Liver (tissue), 9 donors: ENCODE results near the gene SLIT3. TPM values are rescaled to one million over a fixed set of nuclear protein-coding genes. Genes with fewer than 3 reads are reported as not detected.

Source experiments
- DNase-seq: peaks from one replicate; pipeline ENCODE4 v3.0.0-alpha.2; 2017; ENCODE audit warnings: low spot score
- H3K27ac ChIP-seq, 2 donors: one replicate each; pipeline ENCODE4 v1.7.0; 2013; ENCODE audit warnings: inconsistent platforms in 2 of 2, low read length in 2 of 2, control low read depth in 1 of 2, low read depth in 1 of 2, mild to moderate bottlenecking in 1 of 2
- H3K27me3 ChIP-seq, 4 donors: one replicate each; pipeline versions ENCODE4 v1.6.1 to v1.7.0; 2013; ENCODE audit warnings: low read length in 3 of 4, inconsistent platforms in 1 of 4, mild to moderate bottlenecking in 1 of 4, moderate library complexity in 1 of 4; ENCODE audit not compliant: control insufficient read depth in 4 of 4, insufficient read depth in 4 of 4
- H3K36me3 ChIP-seq, 4 donors: one replicate each; pipeline versions ENCODE4 v1.6.1 to v1.7.0; 2013; ENCODE audit warnings: low read length in 3 of 4, mild to moderate bottlenecking in 3 of 4, low read depth in 1 of 4, moderate library complexity in 1 of 4; ENCODE audit not compliant: control insufficient read depth in 4 of 4, insufficient read depth in 3 of 4
- H3K4me1 ChIP-seq, 4 donors: one replicate each; pipeline versions ENCODE4 v1.6.1 to v1.7.0; 2013; ENCODE audit warnings: low read length in 3 of 4, mild to moderate bottlenecking in 3 of 4, moderate library complexity in 1 of 4; ENCODE audit not compliant: control insufficient read depth in 4 of 4, insufficient read depth in 4 of 4
- H3K4me3 ChIP-seq, 3 donors: one replicate each; pipeline versions ENCODE4 v1.6.1 to v1.7.0; 2013; ENCODE audit warnings: low read length in 3 of 3, control low read depth in 1 of 3, low read depth in 1 of 3, mild to moderate bottlenecking in 1 of 3
- H3K9ac ChIP-seq, 2 donors: one replicate each; pipeline ENCODE4 v1.7.0; 2013; ENCODE audit warnings: low read length in 2 of 2, mild to moderate bottlenecking in 2 of 2, moderate library complexity in 2 of 2, control low read depth in 1 of 2, low read depth in 1 of 2
- H3K9me3 ChIP-seq, 4 donors: one replicate each; pipeline versions ENCODE4 v1.6.1 to v1.7.0; 2013; ENCODE audit warnings: low read length in 3 of 4; ENCODE audit not compliant: control insufficient read depth in 4 of 4
- EGR1 ChIP-seq, 2 donors: IDR thresholded peaks; 2 replicates each; pipeline ENCODE4 v1.6.1; 2016 to 2018; ENCODE audit warnings: antibody characterized with exemption in 2 of 2, low read depth in 2 of 2
- FOXA1 ChIP-seq: IDR thresholded peaks from 2 replicates; pipeline ENCODE4 v1.6.1; 2016; ENCODE audit warnings: antibody characterized with exemption
- FOXA2 ChIP-seq: IDR thresholded peaks from 2 replicates; pipeline ENCODE4 v1.6.1; 2016; ENCODE audit warnings: antibody characterized with exemption
- GABPA ChIP-seq, 2 donors: IDR thresholded peaks in 1 of 2; conservative IDR thresholded peaks in 1 of 2; 2 replicates each; pipeline ENCODE4 v1.6.1; 2016; ENCODE audit warnings: antibody characterized with exemption in 2 of 2, mild to moderate bottlenecking in 1 of 2, moderate library complexity in 1 of 2
- HNF4G ChIP-seq: IDR thresholded peaks from 2 replicates; pipeline ENCODE4 v1.6.1; 2016; ENCODE audit warnings: antibody characterized with exemption
- JUND ChIP-seq, 2 donors: IDR thresholded peaks; 2 replicates each; pipeline ENCODE4 v1.6.1; 2016; ENCODE audit warnings: antibody characterized with exemption in 2 of 2
- NR2F2 ChIP-seq: IDR thresholded peaks from 2 replicates; pipeline ENCODE4 v1.6.1; 2016; ENCODE audit warnings: antibody characterized with exemption
- SP1 ChIP-seq: IDR thresholded peaks from 2 replicates; pipeline ENCODE4 v1.6.1; 2018; ENCODE audit warnings: antibody characterized with exemption, mild to moderate bottlenecking
- YY1 ChIP-seq: IDR thresholded peaks from 2 replicates; pipeline ENCODE4 v1.6.1; 2016; ENCODE audit warnings: antibody characterized with exemption, mild to moderate bottlenecking
- WGBS: extraction: QIAGEN DNeasy Blood & Tissue Kit; methylation state at CpG from one replicate; pipeline ENCODE4 v1.1.7; 2013; 5-methylcytosine and 5-hydroxymethylcytosine counted together
- polyA plus RNA-seq, 2 donors: library from polyadenylated mRNA; stranded (reverse) in 1 of 2; unstranded in 1 of 2; fragments of 200-250 nt in 1 of 2; fragments of >200 nt in 1 of 2; fragmentation: Nextera tagmentation in 1 of 2; extraction: Ambion mirVana in 1 of 2; gene quantifications; one replicate each; pipeline versions ENCODE4 v1.2.1 to v1.2.3, GENCODE V29; 2013 to 2015
- total RNA-seq, 2 donors: library from RNA; depleted of rRNA; stranded (reverse); fragments of >200 nt; gene quantifications; one replicate each; pipeline ENCODE4 v1.2.3, GENCODE V29; 2014
- TF ChIP-seq, protein P1 (sequence below): fragments of 150-350 bp; IDR thresholded peaks from 2 replicates; pipeline ENCODE4 v1.5.1; 2017; ENCODE audit warnings: improper control_type of control experiment, low read depth, low read length; ENCODE audit not compliant: missing input control
- TF ChIP-seq, protein P2 (sequence below): IDR thresholded peaks from 2 replicates; pipeline ENCODE4 v1.6.1; 2016; ENCODE audit warnings: antibody characterized with exemption, mild to moderate bottlenecking
- TF ChIP-seq, protein P3 (sequence below): IDR thresholded peaks from 2 replicates; pipeline ENCODE4 v1.6.1; 2016; ENCODE audit warnings: antibody characterized with exemption
- TF ChIP-seq, protein P4 (sequence below): IDR thresholded peaks from 2 replicates; pipeline ENCODE4 v1.6.1; 2016; ENCODE audit warnings: antibody characterized with exemption
- TF ChIP-seq, protein P5 (sequence below): IDR thresholded peaks from 2 replicates; pipeline ENCODE4 v1.6.1; 2016; ENCODE audit warnings: antibody characterized with exemption
- donor health status: healthy.
- donor health status: healthy.
- donor health status: healthy.
- donor health status: healthy.
- donor health status: healthy.

The SLIT3 gene
- total and polyA plus RNA-seq, 4 donors = 0.61 to 1.3 (median 0.91) TPM

DNA sequence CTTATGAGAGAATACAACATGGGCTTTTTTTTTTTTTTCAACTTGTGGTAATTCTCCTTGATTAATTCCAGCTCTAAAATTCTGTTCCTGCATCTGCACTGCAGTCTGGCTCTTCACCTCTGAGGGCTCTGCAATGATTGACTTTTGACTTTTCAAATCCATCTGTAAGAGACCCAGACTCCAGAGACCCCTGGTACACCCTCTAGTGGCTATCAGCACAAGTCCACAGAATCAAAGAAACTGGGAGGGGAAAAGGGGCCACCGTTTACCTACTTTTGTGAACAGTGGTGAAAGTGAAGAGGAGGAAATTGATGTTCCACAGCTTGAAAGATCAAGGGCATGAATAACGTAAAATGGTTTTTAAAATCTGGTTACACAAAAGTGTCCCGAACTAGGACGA is 151.6 kb downstream of the SLIT3 start:
- Histone ChIP-seq H3K9ac (no peak overlapping the region), H3K27ac (no peak overlapping the region), H3K4me3 (no peak overlapping the region), H3K4me1 (no peaks in the 10 kb centered on the region), H3K27me3 (peaks cover 0 to 6% (median 0%) of the 10 kb centered on the region in 4 donors), H3K36me3 (no peaks in the 10 kb centered on the region), H3K9me3 (no peaks in the 10 kb centered on the region)
- no peak for DNase-seq
- TF ChIP-seq, protein P1, sequence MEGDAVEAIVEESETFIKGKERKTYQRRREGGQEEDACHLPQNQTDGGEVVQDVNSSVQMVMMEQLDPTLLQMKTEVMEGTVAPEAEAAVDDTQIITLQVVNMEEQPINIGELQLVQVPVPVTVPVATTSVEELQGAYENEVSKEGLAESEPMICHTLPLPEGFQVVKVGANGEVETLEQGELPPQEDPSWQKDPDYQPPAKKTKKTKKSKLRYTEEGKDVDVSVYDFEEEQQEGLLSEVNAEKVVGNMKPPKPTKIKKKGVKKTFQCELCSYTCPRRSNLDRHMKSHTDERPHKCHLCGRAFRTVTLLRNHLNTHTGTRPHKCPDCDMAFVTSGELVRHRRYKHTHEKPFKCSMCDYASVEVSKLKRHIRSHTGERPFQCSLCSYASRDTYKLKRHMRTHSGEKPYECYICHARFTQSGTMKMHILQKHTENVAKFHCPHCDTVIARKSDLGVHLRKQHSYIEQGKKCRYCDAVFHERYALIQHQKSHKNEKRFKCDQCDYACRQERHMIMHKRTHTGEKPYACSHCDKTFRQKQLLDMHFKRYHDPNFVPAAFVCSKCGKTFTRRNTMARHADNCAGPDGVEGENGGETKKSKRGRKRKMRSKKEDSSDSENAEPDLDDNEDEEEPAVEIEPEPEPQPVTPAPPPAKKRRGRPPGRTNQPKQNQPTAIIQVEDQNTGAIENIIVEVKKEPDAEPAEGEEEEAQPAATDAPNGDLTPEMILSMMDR = no peak
- TF ChIP-seq EGR1 (IDR thresholded peaks at IDR 0.05; ENCODE audit: low read depth in 2 of 2) = no peak
- TF ChIP-seq HNF4G = no peak
- TF ChIP-seq FOXA2 = no peak
- TF ChIP-seq, protein P2, sequence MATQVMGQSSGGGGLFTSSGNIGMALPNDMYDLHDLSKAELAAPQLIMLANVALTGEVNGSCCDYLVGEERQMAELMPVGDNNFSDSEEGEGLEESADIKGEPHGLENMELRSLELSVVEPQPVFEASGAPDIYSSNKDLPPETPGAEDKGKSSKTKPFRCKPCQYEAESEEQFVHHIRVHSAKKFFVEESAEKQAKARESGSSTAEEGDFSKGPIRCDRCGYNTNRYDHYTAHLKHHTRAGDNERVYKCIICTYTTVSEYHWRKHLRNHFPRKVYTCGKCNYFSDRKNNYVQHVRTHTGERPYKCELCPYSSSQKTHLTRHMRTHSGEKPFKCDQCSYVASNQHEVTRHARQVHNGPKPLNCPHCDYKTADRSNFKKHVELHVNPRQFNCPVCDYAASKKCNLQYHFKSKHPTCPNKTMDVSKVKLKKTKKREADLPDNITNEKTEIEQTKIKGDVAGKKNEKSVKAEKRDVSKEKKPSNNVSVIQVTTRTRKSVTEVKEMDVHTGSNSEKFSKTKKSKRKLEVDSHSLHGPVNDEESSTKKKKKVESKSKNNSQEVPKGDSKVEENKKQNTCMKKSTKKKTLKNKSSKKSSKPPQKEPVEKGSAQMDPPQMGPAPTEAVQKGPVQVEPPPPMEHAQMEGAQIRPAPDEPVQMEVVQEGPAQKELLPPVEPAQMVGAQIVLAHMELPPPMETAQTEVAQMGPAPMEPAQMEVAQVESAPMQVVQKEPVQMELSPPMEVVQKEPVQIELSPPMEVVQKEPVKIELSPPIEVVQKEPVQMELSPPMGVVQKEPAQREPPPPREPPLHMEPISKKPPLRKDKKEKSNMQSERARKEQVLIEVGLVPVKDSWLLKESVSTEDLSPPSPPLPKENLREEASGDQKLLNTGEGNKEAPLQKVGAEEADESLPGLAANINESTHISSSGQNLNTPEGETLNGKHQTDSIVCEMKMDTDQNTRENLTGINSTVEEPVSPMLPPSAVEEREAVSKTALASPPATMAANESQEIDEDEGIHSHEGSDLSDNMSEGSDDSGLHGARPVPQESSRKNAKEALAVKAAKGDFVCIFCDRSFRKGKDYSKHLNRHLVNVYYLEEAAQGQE = no peak
- TF ChIP-seq, protein P3, sequence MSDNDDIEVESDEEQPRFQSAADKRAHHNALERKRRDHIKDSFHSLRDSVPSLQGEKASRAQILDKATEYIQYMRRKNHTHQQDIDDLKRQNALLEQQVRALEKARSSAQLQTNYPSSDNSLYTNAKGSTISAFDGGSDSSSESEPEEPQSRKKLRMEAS = no peak
- no peak for TF ChIP-seq SP1
- no peak for TF ChIP-seq FOXA1
- no peak for TF ChIP-seq GABPA (IDR thresholded peaks at IDR 0.05 in 1 of 2, conservative IDR thresholded peaks at IDR 0.05 in 1 of 2)
- no peak for TF ChIP-seq YY1
- TF ChIP-seq, protein P4, sequence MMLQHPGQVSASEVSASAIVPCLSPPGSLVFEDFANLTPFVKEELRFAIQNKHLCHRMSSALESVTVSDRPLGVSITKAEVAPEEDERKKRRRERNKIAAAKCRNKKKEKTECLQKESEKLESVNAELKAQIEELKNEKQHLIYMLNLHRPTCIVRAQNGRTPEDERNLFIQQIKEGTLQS = no peak
- no peak for TF ChIP-seq NR2F2
- no peak for TF ChIP-seq JUND (IDR thresholded peaks at IDR 0.05)
- TF ChIP-seq, protein P5, sequence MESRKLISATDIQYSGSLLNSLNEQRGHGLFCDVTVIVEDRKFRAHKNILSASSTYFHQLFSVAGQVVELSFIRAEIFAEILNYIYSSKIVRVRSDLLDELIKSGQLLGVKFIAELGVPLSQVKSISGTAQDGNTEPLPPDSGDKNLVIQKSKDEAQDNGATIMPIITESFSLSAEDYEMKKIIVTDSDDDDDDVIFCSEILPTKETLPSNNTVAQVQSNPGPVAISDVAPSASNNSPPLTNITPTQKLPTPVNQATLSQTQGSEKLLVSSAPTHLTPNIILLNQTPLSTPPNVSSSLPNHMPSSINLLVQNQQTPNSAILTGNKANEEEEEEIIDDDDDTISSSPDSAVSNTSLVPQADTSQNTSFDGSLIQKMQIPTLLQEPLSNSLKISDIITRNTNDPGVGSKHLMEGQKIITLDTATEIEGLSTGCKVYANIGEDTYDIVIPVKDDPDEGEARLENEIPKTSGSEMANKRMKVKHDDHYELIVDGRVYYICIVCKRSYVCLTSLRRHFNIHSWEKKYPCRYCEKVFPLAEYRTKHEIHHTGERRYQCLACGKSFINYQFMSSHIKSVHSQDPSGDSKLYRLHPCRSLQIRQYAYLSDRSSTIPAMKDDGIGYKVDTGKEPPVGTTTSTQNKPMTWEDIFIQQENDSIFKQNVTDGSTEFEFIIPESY = no peak
- 57% methylated on average over 4 of the region's 4 CpGs for WGBS

DNA sequence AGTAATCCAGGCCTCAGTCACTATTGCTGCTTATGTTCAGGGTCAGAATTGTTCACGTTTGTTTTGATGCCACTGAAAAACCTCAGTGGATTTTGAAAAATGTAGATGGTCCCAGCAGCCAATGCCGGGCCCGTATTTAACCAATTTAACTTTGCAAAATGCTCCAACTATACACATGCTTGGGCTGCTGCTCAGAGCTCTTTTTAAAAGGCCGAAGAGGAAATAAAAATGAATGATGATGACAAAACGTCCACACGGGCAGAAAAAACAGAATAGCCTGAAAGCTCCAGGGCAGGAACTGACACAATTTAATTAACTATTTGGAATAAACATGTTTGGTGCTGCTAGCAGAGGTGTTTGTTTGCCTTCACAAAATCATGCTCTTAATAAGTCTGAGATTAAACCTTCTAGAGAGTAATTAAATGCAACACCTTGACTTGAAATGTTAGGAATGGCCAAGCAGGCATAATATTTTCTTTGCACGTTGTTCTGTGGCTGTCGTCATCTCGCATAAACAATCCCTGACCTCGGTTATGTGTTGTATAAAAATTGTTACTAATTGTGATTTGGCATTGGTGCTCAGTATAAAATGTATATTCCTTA is 152.7 kb downstream of the SLIT3 start:
- no peak for DNase-seq
- no peak overlapping the region for H3K27ac ChIP-seq
- no peaks in the 10 kb centered on the region for H3K4me1 ChIP-seq
- H3K9me3 ChIP-seq = no peaks in the 10 kb centered on the region
- H3K4me3 ChIP-seq = no peak overlapping the region
- no peaks in the 10 kb centered on the region for H3K36me3 ChIP-seq
- H3K27me3 ChIP-seq = peaks cover 0 to 6% (median 0%) of the 10 kb centered on the region in 4 donors
- WGBS = 65% methylated on average over 10 of the region's 10 CpGs
- no peak for TF ChIP-seq JUND (IDR thresholded peaks at IDR 0.05)
- H3K9ac ChIP-seq = no peak overlapping the region
